GM12891 (cell line): ENCODE measurements around the gene STARD5.

Experiments used
- POLR2A ChIP-seq: IDR thresholded peaks from 2 replicates; pipeline ENCODE4 v1.6.1; 2011; ENCODE audit warnings: low read depth, low read length, control low read depth
- POLR2AphosphoS5 ChIP-seq: IDR thresholded peaks from 2 replicates; pipeline ENCODE4 v1.6.1; 2011; ENCODE audit warnings: low read depth, low read length, control low read depth
- SPI1 ChIP-seq: IDR thresholded peaks from 2 replicates; pipeline ENCODE4 v1.6.1; 2011; ENCODE audit warnings: low read depth, low read length, control low read depth
- TAF1 ChIP-seq: IDR thresholded peaks from 2 replicates; pipeline ENCODE4 v1.6.1; 2011; ENCODE audit warnings: low read depth, low read length, control low read depth

- TF ChIP-seq POLR2AphosphoS5 (no peak), POLR2A (no peak), TAF1 (no peak), SPI1 (no peak)
Measured at GRCh38 chr15:81331600-81331999, 7.7 kb upstream of the STARD5 start.
